Measurements from ENCODE around the gene STK16.
"Not testable (repeated sequence)": the region's sequence is repeated elsewhere in the genome, so short reads cannot be mapped to it uniquely, and the experiment has no call there.

Gene STK16

GRCh38 chr2:219285894-219286425 is 40.7 kb downstream of the STK16 start:
- Histone ChIP-seq H3K9ac (no peak overlapping the region), H3K27ac (no peak overlapping the region), H3K4me3 (ENCODE audit: low read depth, low read length) (no peak overlapping the region), H3K27me3 (ENCODE audit: control insufficient read depth, insufficient read depth, low read length) (no peaks in the 10 kb centered on the region), H3K9me3 (ENCODE audit: control insufficient read depth, low read length) (no peaks in the 10 kb centered on the region), H3K4me2 (ENCODE audit: low read length) (no peak overlapping the region), H2AFZ (no peak overlapping the region), H3K4me1 (peaks cover 2% of the 10 kb centered on the region), H3K36me3 (ENCODE audit: control insufficient read depth, insufficient read depth, low read length) (no peaks in the 10 kb centered on the region), H3K79me2 (no peaks in the 10 kb centered on the region)
- TF ChIP-seq, protein P1, sequence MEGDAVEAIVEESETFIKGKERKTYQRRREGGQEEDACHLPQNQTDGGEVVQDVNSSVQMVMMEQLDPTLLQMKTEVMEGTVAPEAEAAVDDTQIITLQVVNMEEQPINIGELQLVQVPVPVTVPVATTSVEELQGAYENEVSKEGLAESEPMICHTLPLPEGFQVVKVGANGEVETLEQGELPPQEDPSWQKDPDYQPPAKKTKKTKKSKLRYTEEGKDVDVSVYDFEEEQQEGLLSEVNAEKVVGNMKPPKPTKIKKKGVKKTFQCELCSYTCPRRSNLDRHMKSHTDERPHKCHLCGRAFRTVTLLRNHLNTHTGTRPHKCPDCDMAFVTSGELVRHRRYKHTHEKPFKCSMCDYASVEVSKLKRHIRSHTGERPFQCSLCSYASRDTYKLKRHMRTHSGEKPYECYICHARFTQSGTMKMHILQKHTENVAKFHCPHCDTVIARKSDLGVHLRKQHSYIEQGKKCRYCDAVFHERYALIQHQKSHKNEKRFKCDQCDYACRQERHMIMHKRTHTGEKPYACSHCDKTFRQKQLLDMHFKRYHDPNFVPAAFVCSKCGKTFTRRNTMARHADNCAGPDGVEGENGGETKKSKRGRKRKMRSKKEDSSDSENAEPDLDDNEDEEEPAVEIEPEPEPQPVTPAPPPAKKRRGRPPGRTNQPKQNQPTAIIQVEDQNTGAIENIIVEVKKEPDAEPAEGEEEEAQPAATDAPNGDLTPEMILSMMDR (IDR thresholded peaks at IDR 0.05), result no peak

DNA sequence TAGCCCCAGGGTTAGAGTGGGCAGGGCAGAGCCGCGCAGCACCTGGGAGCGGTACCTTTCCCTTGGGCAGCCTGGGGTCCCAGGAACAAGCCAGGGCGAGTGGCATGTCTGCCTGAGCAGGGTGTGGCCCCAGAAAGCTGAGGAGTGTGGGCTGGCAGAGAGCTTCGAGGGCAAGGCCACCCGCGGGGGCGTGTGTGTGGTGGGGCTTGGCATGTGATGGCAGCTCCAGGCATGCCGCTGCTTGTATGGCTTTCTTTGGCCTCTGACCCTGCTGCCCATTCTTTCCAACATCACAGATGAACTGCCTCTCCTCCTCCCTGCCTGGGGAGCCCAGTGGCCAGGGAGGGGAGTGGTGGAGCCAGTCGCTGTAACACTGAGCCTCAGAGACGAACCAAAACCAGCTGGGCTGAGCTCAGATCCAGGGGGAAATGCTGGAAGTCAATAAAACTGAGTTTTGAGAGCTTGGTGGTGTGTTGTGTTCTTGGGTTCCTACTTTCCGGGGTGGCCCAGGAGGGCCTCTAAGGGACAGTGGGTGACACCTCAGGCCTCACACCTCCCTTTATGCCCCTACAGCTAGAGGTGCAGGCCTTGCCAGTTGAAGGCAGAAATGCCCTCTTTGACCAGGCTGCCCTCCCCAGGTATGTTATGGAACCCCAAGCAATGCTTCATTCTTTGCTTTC is 41.3 kb downstream of the STK16 start:
- H3K27ac ChIP-seq, result no peak overlapping the region
- H3K9me3 ChIP-seq (ENCODE audit: control insufficient read depth, low read length), result no peaks in the 10 kb centered on the region
- H3K4me2 ChIP-seq (ENCODE audit: low read length), result no peak overlapping the region
- no peak overlapping the region for H3K9ac ChIP-seq
- no peak overlapping the region for H2AFZ ChIP-seq
- H3K79me2 ChIP-seq, result no peaks in the 10 kb centered on the region
- peaks cover under 1% of the 10 kb centered on the region for H3K4me1 ChIP-seq
- TF ChIP-seq, protein P1 (IDR thresholded peaks at IDR 0.05), result no peak
- no peaks in the 10 kb centered on the region for H3K36me3 ChIP-seq (ENCODE audit: control insufficient read depth, insufficient read depth, low read length)
- no peak overlapping the region for H3K4me3 ChIP-seq (ENCODE audit: low read depth, low read length)
- no peaks in the 10 kb centered on the region for H3K27me3 ChIP-seq (ENCODE audit: control insufficient read depth, insufficient read depth, low read length)

DNA sequence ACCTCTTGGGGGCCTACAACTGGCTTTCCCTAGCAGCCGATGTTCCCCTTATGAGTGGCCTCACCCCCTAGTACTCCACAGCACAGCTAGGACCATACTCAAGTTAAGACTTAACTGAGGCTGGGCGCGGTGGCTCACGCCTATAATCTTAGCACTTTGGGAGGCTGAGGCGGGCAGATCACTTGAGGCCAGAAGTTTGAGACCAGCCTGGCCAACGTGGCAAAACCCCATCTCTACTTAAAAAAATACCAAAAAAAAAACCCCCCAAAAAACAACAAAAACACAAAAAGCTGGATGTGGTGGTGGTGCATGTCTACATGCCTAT is 41.8 kb downstream of the STK16 start:
- not testable (repeated sequence) for H3K36me3 ChIP-seq (ENCODE audit: control insufficient read depth, insufficient read depth, low read length); H3K4me3 ChIP-seq (ENCODE audit: low read depth, low read length); H3K4me2 ChIP-seq (ENCODE audit: low read length); H3K27me3 ChIP-seq (ENCODE audit: control insufficient read depth, insufficient read depth, low read length); H2AFZ ChIP-seq; H3K4me1 ChIP-seq; H3K9me3 ChIP-seq (ENCODE audit: control insufficient read depth, low read length); H3K9ac ChIP-seq; H3K79me2 ChIP-seq; H3K27ac ChIP-seq

GRCh38 chr2:219287580-219288265 is 42.4 kb downstream of the STK16 start:
- no peaks in the 10 kb centered on the region for H3K4me1 ChIP-seq

GRCh38 chr2:219289195-219289536 is 43.9 kb downstream of the STK16 start:
- Histone ChIP-seq H3K9ac (no peak overlapping the region), H3K27ac (no peak overlapping the region), H3K9me3 (ENCODE audit: control insufficient read depth, low read length) (no peaks in the 10 kb centered on the region), H3K4me2 (ENCODE audit: low read length) (no peak overlapping the region), H3K4me3 (ENCODE audit: low read depth, low read length) (no peak overlapping the region), H3K4me1 (no peaks in the 10 kb centered on the region), H3K36me3 (ENCODE audit: control insufficient read depth, insufficient read depth, low read length) (no peaks in the 10 kb centered on the region), H2AFZ (no peak overlapping the region), H3K27me3 (ENCODE audit: control insufficient read depth, insufficient read depth, low read length) (no peaks in the 10 kb centered on the region), H3K79me2 (no peaks in the 10 kb centered on the region)
- TF ChIP-seq, protein P1 (IDR thresholded peaks at IDR 0.05), result no peak

More at GRCh38 chr2:219287580-219288265, 42.4 kb downstream of the STK16 start:
- Histone ChIP-seq H3K36me3 (ENCODE audit: control insufficient read depth, insufficient read depth, low read length) (no peaks in the 10 kb centered on the region), H3K4me2 (ENCODE audit: low read length) (no peak overlapping the region), H3K27me3 (ENCODE audit: control insufficient read depth, insufficient read depth, low read length) (no peaks in the 10 kb centered on the region), H3K9ac (no peak overlapping the region), H3K27ac (no peak overlapping the region), H3K9me3 (ENCODE audit: control insufficient read depth, low read length) (no peaks in the 10 kb centered on the region), H2AFZ (no peak overlapping the region), H3K79me2 (no peaks in the 10 kb centered on the region), H3K4me3 (ENCODE audit: low read depth, low read length) (no peak overlapping the region)
- TF ChIP-seq, protein P1 (IDR thresholded peaks at IDR 0.05), result no peak
